Measurements from ENCODE around the gene TNN. TPM values are rescaled to one million over a fixed set of nuclear protein-coding genes. Genes with fewer than 3 reads are reported as not detected.

TNN gene
- total and polyA plus RNA-seq, 2 experiments from 2014 or later: 0.18 to 0.31 TPM

GRCh38 chr1:175120511-175120910 lies 52.9 kb downstream of the TNN start:
- TF ChIP-seq ZNF462 (CRISPR knock-in tag; IDR thresholded peaks at IDR 0.05) (no peak), NANOG (IDR thresholded peaks at IDR 0.05; ENCODE audit: borderline replicate concordance) (no peak), ZNF331 (CRISPR knock-in tag; IDR thresholded peaks at IDR 0.05; ENCODE audit: low read depth) (no peak), POLR2AphosphoS5 (IDR thresholded peaks at IDR 0.05; ENCODE audit: low read depth) (no peak), EZH2phosphoT487 (IDR thresholded peaks at IDR 0.05; ENCODE audit: unreplicated experiment) (no peak), ETS1 (IDR thresholded peaks at IDR 0.05) (no peak), STAT1 (IDR thresholded peaks at IDR 0.05; ENCODE audit: unreplicated experiment) (no peak), REST (IDR thresholded peaks at IDR 0.05; ENCODE audit: unreplicated experiment) (no peak), JUNB (IDR thresholded peaks at IDR 0.05; ENCODE audit: unreplicated experiment) (no peak), ZNF114 (CRISPR knock-in tag; IDR thresholded peaks at IDR 0.05) (no peak), CREB1 (CRISPR knock-in tag; IDR thresholded peaks at IDR 0.05; ENCODE audit: low read depth) (no peak), CTCF (conservative IDR thresholded peaks at IDR 0.05; ENCODE audit: low read depth in 2 of 2) (no peak), EZH2 (IDR thresholded peaks at IDR 0.05; ENCODE audit: low read depth, unreplicated experiment) (no peak)
- H3K36me3 ChIP-seq (ENCODE audit: insufficient read depth): no peaks in the 10 kb centered on the region

More at GRCh38 chr1:175120511-175120910, 52.9 kb downstream of the TNN start:
- Histone ChIP-seq H3K9me2 (ENCODE audit: insufficient read depth) (no peaks in the 10 kb centered on the region), H3K27me3 (ENCODE audit: insufficient read depth) (no peaks in the 10 kb centered on the region), H4K20me1 (replicated peaks; ENCODE audit: insufficient read depth) (no peaks in the 10 kb centered on the region), H3F3A (replicated peaks; ENCODE audit: low read depth) (no peaks in the 10 kb centered on the region), H2AFZ (no peak overlapping the region), H3K27ac (ENCODE audit: low read depth) (no peak overlapping the region), H3K4me3 (no peak overlapping the region), H3K4me2 (no peak overlapping the region), H3K4me1 (ENCODE audit: insufficient read depth) (no peaks in the 10 kb centered on the region), H3K79me2 (replicated peaks; ENCODE audit: insufficient read depth) (no peaks in the 10 kb centered on the region)
- H3K9me3 Mint-ChIP-seq: no peaks in the 10 kb centered on the region
- DNase-seq (ENCODE audit: low spot score): no peak
- H3K36me3 Mint-ChIP-seq (ENCODE audit: low read depth): no peaks in the 10 kb centered on the region
- H3K4me1 Mint-ChIP-seq: peaks cover 2% of the 10 kb centered on the region; the same call in 2 of the 3 replicates
- H3K4me3 Mint-ChIP-seq: no peak overlapping the region
- H3K27me3 Mint-ChIP-seq (ENCODE audit: insufficient read depth, low read depth, poor library complexity): peaks cover 6% of the 10 kb centered on the region
- H3K27ac Mint-ChIP-seq: no peak overlapping the region
- no peak for ATAC-seq

All from GM23338 (cell line).